Stimulated activated CD8-positive, alpha-beta memory T cell treated with anti-CD3 and anti-CD28 coated beads, Interleukin-7, amount 100 ng/mL, for 1 hour (primary cell): ENCODE data around the gene EPB41L3.

Source experiments
- DNase-seq, 2 donors: peaks; one replicate each; pipeline ENCODE4 v3.0.0-alpha.2; 2020; ENCODE audit warnings: low read depth in 2 of 2

EPB41L3 gene

DNA sequence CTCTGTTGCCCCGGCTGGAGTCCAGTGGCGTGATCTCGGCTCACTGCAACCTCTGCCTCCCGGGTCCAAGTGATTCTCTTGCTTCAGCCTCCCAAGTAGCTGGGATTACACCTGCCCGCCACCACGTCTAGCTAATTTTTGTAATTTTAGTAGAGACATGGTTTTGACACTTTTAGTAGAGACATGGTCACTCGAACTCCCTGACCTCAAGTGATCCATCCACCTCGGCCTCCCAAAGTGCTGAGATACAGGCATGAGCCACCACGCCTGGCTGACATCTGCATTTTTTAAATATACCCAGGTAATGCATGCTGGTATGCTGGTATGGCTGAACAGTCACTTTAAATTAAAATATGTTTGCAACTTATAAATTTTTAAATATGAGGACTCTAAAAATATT lies 91.9 kb downstream of the EPB41L3 start:
- DNase-seq, result no peak

GRCh38 chr18:5451150-5451549 lies 92.6 kb downstream of the EPB41L3 start:
- no peak for DNase-seq

DNA sequence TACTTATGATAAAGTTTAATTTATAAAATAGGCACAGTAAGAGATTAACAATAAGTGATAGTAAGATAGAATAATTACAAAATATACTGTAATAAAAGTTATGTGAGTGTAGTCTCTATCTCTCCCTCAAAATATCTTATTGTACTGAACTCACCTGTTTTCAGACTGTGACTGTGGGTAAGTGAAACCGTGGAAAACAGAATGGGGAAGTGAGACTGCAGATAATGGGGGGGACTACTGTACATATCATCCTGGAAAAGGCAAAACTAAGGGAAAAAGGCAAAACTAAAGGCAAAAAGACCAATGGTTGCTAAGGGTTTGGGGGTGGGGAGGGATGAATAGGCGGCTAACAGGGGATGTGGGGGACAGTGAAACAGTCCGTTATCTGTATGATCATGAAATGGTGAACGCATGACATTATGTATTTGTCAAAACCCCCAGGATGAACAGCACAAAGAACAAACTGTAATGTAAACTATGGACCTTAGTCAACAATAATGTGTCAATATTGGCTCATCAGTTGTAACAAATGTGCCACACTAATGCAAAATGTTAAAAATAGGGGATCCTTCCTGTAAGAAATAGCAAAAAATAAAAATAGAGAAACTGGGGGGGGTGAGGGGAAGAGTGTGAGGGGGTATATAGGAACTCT lies 93.8 kb downstream of the EPB41L3 start:
- DNase-seq, result no peak

DNA sequence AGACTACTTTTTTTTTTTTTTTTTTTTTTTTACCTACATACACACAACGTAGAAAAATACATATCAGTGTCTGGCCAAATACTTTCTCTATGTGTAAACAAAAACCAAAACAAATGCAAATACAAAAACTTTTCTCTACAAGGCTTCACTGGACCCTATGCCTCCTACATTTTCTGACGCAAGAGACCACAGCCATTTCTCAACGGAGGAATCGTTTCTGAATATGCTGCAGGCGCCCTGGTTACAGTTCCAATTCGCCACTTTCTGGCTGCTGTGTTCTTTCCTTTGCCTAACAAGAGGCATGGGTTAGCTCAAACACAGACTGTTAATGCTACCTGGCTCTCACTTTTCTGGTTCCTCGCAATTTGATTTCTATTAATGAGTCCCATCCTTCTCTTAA lies 96.4 kb downstream of the EPB41L3 start:
- DNase-seq, result no peak

GRCh38 chr18:5444847-5445246 lies 99.0 kb downstream of the EPB41L3 start:
- no peak for DNase-seq

DNA sequence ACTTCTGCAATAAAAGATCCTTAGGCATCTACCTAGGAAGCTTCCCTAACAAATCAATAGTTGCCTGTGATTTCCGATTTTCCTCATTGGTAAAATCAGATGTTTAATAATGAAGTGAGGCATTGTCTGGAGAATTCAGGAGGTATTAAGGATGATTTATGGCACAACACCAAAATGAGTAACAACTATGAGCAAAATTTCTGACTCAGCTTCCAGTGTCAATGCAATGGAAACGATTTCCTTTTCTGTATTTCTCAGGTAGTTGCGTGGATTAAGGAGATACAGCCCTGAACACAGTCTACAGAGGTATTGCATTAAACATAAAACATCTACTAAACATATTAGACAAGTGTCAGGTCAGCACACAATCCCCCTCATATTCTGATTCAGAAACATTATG lies 99.5 kb downstream of the EPB41L3 start:
- DNase-seq, result no peak

- DNase-seq, result no peak
These were observed 103.7 kb downstream of the EPB41L3 start for GRCh38 chr18:5439986-5440696.

GRCh38 chr18:5434425-5434824 lies 109.4 kb downstream of the EPB41L3 start:
- no peak for DNase-seq

DNA sequence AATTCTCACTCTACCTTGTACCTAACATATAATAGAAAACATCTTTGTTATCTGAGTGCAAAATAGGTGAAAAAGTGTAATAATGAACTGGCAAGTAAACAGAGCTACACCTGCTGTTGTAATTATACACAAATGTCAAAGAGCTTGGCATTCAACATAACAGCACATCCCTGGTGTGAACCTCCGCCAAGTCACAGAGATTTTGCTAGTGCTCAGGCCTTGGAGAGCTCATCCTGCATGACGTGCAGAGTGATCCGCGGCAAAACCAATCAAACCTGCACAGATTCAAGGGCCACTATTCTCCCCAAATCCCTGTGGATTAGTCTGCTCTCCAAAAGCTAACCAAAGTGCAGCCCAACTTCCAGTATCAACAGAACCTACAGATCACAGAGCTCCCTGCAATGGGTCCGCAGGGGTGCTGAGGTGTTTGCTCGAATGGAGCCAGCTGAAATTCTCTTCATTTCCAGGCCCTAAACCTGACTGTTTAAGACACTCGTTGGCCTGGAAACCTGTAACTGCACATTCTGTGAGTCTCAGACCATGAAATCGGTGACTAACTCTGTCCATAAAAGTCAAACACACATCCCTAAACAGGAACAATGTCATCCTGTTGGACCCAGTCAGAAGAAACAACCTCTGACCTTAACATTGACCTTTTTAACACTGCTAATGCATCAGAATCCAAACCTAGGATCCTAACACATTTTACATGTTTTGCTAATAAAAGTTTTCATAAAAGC lies 111.8 kb downstream of the EPB41L3 start:
- DNase-seq, result no peak

DNA sequence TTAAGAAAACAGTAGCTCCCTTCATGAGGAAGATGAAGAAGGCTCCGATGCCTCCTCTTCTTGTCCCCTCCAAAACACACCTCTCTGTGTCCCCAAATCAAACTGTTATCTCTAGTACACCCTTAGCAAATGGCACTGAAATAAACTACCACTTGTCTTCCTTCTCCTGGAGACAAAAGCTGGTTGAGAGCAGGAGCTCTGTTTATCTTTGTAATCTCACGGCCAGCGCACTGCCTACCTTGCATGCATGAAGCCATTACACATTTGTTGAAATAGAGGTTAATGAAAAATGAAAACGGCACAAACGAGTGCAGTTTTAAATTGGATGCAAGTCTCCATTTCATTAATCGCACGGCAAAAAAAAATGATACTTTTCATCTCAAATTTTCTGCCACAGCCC lies 113.7 kb downstream of the EPB41L3 start:
- no peak for DNase-seq

GRCh38 chr18:5429681-5430080 lies 114.1 kb downstream of the EPB41L3 start:
- no peak for DNase-seq

GRCh38 chr18:5425721-5426120 lies 118.1 kb downstream of the EPB41L3 start:
- DNase-seq, result no peak

DNA sequence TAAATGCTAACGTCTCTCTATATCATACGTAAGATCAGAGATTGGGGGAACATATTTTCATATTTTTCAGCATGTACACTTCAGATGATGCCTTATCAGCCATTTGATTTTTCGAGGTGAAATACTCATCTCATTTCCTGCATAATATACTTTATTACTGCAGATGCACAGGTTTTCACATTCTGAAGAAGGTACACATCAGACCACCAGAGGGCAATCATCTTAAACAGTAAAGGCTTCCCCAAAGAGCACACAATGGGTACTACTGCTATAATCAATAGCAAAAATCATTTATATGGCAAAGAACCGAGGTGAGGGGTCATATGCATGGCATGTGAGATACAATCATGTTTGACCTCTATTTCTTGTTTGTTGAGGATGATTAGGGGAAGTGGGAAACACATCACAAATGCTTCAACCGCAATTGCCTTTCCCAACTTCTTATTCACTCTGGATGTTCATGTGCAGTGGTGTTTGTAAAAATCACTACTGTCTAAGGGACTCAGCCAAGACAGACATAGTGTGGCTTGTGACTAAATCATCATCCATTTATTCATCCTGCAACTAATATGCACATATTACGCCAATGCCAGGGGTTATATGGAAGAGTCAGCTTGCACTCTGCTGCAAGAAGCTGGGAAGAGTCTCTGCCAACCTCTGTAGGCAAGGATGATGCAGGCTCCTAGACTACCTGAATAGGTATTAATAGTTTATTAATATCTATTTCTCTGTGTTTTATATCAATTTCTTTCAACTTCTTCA lies 118.7 kb downstream of the EPB41L3 start:
- no peak for DNase-seq

- no peak for DNase-seq
These were observed 121.2 kb downstream of the EPB41L3 start for GRCh38 chr18:5422626-5423025.

DNA sequence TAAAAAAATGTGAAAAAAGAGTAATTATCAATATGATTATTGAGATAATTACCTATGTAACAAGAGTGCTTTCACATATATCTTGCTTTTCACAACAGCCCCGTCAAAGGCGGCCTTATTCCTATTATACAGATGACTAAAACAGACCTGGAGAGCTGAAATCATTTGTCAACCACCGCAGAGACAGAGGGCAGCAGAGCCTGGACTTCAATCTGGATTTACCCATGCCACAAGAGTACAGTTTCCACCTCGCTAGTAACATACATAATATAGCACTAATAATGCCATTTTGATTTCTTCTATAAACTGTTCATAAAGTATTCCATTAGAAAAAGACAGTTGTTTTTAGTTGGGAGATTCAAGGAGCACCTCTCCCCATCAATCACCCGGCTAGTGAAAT lies 121.8 kb downstream of the EPB41L3 start:
- DNase-seq, result no peak

GRCh38 chr18:5420906-5421305 lies 122.9 kb downstream of the EPB41L3 start:
- DNase-seq, result no peak

GRCh38 chr18:5419601-5420000 lies 124.2 kb downstream of the EPB41L3 start:
- DNase-seq, result no peak

DNA sequence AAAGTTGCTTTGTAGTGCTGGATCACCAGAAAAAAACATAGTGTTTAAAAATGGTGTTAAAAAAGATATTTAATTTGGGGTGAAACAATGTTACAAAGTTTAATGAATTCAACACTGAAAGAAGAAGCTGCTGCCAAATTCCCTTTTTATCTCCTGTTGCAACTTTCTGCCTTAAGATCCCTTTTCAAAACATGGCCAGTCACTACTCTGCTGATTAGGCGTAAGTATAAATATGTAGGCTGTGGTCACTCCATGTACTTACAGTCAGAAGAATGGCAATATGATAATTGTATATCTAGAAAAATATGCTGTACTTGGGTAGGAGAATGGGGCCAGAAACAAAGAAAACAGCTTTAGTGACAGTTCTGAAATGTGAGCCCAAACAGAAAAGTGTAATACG lies 124.8 kb downstream of the EPB41L3 start:
- DNase-seq, result no peak

DNA sequence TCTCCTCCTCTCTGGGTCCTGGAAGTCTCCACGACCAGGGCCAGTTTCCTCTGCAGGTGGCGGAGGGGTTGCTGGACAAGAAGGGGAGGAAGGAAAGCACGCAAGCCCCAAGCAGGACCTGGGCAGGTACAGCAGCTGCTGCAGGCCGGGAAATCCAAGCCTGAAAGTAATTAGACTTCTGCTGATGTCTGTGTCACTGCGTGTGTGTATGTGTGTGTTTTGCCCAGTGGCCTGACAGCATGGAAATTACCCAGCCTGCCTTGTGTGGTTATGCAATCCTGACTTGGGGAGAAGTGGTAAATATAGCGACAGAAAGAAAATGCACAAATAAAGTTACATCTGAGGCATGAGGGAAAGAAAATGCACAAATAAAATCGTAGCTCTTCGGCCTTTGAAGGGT lies 126.5 kb downstream of the EPB41L3 start:
- DNase-seq, result no peak

DNA sequence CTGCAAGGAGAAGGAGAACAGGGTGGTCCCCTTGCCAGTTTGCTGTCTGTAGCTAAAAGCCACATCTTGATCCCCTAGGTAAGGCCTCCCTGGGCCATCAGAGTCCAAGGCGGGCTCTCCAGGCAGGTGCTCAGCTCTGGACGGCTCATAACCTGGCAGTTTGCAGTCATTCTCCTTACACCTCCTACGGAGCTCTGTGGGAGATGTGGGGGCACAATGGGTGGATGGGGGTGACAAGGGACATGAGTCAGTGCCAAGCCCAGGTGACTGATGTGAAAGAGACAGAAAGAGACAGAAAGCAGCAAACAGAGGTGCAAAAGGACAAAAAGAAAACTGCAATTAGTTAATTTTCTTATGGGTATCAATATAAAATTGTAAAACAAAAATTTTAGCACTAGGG lies 127.7 kb downstream of the EPB41L3 start:
- no peak for DNase-seq

- DNase-seq, result no peak
These were observed 128.1 kb downstream of the EPB41L3 start for GRCh38 chr18:5415665-5416064.

DNA sequence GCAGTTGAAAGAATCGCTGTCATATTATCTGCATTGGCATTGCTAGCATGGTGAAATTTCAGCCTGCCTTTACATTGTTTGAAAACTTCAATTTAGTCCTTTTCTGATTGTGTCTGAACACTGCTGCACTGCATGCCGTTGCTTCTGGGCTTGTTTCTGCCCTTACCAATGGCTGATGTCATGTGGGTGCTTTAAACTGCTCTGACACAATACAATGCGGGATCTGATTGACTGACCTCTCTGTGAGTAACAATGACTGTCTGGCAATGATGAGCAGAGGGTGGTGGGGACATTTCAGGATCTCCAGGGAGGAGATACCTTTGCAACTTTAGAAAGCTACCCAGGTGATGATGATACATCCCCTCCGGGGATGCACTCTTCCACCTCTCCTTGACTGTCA lies 128.8 kb downstream of the EPB41L3 start:
- no peak for DNase-seq
